Adrenal gland (tissue), 5 donors: ENCODE results near the gene TUBGCP2.

Experiments
- CTCF ChIP-seq, 6 experiments: fragments of 450-650 bp in 4 of 6; fragments of 200-600 bp in 2 of 6; sonication (generic) in 1 of 6; IDR thresholded peaks; 1 replicate in 5 of 6; 2 replicates in 1 of 6; pipeline versions ENCODE4 v1.5.1 to v1.8.0; 2016 to 2021; ENCODE audit warnings: antibody characterized with exemption in 6 of 6, mild to moderate bottlenecking in 2 of 6, moderate library complexity in 1 of 6
- POLR2A ChIP-seq, 2 donors: fragments of 450-650 bp; IDR thresholded peaks; one replicate each; pipeline ENCODE4 v1.6.1; 2017; ENCODE audit warnings: antibody characterized with exemption in 2 of 2, mild to moderate bottlenecking in 2 of 2, moderate library complexity in 1 of 2
- donor health status: DM: no; HTN: no; CAD: no.

GRCh38 chr10:133313192-133313591 lies 4.5 kb upstream of the TUBGCP2 start:
- TF ChIP-seq POLR2A (IDR thresholded peaks at IDR 0.05) (no peak), CTCF (IDR thresholded peaks at IDR 0.05) (no peak)
